HTERT RPE-1 (cell line): ENCODE data around the gene CCNYL1.

Experiments used
- in situ Hi-C: fragments of 300-500 bp; cut with MboI; formaldehyde crosslinking; loops from 4 replicates; pipeline ENCODE4 v1.14.3; 2020; ENCODE audit warnings: low sequenced_read_pairs

The CCNYL1 gene

DNA sequence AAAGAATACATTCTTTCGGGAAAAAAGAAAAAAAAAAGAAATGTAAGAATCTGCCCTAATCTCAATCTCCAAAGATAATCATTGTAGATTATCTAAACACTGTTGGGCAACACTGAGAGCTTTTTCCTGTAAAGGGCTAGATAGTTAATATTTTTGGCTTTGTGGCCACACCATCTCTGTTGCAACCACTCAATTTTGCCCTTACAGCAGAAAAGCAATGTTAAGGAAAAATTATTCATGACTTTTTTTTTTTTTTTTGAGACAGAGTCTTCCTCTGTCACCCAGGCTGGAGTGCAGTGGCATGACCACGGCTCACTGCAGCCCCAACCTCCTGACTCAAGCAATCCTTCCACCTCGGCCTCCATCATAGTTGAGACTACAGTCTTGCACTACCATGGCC lies 75.6 kb downstream of the CCNYL1 start:
- in situ Hi-C loops = no loop called here

DNA sequence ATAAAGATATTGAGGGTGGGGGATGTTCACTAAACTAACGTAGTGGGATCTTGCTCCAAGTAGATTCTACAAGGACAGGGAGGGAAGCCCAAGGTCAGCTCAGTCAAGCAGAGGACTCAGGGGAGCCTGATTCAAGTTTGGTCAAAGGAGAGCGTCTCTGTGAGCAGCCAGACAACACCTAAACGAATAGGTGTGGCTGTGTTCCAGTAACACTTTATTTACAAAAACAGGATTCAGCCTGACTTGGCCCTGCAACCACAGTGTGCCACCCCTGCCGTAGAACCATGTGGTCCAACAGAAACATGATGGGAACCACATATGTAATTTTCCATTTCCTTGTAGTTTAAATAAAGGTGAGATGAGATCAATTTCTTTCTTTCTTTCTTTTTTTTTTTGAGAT lies 76.4 kb downstream of the CCNYL1 start:
- in situ Hi-C loops = no loop called here

DNA sequence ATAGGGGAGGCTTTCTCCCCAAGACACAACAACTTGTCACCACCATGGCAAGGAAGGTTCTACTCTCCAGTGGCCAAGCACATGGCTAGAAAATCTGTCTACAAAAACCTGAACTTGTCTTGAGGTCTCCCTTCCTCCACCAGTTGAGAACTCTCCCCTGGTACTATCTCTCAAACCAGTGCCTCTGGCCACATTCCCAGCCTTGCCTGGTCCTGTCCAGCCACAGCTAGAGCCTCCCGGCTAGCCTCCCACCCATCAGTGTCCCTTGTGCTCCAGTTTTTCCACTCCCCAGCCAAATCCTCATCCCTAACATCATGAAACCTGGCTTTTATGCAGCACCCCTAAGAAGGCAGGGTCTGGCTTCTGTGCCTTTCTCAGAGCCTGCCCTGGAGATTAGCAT lies 79.5 kb downstream of the CCNYL1 start:
- in situ Hi-C loops = no loop called here

DNA sequence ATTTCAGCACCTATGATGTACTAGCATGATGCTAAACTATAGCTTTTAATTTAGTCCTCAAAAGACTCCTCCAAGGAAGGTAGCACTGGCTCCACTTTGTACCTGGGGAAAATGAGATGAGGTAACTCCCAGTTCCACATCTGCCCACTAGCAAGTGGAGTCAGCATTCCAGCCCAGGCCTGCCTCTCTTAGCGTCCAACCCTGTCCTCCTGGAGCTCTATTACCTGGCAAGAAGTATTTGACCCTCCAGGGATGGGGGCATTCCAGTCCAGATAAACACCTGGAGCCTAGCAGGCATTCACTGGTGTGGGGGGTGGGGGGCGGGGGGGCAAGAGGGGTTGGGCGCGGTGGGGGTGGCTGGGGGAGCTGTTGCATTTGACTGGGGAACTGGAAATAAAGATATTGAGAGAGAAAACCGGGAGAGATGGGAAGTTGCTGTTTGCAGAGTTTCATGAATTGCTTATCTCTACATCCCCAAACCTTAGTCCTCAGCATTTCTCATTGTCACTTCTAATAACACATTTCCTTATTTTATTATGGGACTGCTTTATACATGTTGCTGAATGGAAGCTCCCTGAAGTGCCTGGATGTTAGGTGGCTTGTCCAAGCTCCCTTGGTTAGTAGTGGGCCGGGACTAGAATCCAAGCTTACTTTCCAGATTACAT lies 80.3 kb downstream of the CCNYL1 start:
- in situ Hi-C loops = no loop called here

DNA sequence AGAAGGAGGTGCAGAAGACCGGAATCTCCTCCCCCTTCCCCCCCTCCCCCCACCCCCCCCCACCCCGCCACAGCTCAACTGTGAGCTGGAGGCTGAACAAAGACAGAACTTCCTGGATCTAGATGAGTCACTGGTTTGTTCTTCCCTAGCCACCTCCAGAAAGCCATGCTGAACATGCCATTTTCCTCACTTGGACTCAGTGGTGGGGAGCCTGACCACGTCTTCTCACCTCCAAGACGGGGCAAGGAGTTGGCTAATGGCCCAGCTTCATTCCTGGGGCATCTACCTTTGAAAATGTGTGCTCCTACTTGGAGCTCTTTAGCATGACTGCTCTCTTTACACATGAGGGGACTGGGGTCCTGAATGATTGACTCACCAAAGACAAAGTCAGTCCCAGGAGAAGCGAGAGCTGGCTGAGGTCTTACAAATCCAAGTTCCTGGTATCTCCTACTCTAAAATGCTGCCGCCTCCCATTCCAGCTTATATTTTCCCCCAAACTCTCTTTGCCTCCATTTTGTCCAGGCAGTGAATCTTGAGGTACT lies 80.9 kb downstream of the CCNYL1 start:
- in situ Hi-C loops = no loop called here

DNA sequence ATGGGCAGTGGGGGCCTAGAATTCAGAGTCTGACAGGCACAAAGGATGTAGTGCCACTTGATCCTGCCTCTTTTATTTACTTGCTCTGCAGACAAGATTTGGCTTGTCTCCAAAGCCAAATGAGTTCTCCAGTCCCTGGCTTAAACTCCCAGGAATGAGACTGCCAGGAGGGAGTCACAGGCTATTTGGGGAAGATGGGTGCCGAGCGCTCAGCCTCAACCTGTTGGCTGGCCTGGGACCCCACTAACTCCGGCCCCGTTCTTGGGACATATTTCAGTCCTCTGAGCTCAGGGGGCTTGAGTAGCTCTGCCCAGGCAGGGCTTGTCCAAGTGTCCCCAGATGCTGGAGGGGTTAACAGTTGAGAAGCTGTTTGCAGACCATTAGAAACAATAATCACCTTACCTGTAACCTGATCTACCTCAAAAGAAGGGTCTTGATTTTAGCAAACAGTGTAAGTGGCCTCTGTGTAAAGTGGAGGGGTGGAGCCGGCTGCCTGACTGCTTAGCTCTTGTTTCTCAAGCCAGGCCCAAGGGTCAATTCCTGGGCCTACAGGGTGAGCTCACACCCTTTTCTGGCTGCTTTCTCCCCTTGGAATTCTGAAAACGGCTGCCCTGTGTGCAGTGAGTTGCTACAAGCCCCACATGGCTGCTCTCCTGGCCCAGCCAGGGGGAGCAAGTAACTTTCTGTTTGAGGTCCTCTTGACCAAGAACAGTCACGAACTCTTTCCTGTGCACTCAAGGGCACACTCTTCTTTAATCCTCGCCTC lies 85.3 kb downstream of the CCNYL1 start:
- in situ Hi-C loops = no loop called here

DNA sequence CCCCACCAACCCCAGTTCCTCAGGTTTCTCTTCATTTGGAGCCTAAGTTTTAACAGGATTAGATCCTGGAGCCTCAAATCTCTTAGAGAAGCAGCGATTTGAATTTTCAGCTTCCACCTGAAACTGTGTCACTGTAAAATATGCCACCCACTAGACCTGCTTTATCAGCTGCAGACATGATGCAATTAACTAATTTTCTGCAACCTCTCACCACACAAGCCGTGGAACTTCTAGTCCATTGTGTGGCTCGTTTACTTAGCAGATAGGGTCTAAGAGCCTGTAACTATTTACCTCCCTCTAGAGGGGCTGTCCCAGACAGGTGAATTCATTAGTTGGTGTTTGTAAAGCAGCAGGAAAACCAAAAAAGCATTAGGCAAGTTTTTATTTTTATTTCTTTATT lies 89.8 kb downstream of the CCNYL1 start:
- in situ Hi-C loops = no loop called here

DNA sequence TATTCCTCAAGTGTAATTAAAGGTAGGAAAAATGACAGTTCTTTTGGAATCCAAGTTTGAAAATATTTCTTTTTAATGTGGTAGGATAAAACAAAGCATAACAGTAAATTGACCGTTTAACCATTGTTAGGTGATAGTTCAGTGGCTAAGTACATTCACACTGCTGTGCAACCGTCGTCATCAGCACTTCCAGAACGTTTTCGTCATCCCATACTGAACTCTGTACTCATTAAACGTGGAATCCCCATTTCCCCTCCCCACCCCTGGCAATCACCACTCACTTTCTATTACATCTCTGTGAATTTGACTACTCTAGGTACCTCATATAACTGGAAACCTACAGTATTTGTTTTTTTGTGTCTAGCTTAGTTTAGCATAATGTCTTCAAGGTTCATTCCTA lies 91.2 kb downstream of the CCNYL1 start:
- in situ Hi-C loops = no loop called here
